ENCODE results near the gene PLCL1. TPM values are rescaled to one million over a fixed set of nuclear protein-coding genes. Genes with fewer than 3 reads are reported as not detected.

PLCL1 gene
- total and polyA plus RNA-seq, 7 donors = 4.3 to 25.4 (median 12.6) TPM

DNA sequence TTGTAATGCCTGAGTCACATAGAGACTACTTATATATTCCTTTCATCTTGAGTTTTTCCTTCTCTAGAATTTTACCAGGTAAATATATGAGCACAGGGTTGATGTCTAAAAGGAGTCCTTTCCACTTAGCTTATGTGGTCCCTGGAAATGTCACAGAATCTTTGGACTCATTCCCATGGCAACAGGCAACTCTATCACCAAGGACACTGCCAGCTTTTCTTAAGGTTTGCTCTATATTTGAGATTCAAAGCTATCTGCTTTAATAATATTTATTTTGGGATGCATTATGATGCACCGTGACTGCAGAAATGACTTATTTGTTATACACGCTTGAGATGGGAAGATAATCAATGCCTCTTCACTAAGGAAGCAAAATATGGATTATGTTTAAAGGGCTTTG lies 363.0 kb downstream of the PLCL1 start:
- TF ChIP-seq CTCF (IDR thresholded peaks at IDR 0.05) = no peak
- intact Hi-C loops (cut with DNase I) = no loop called here
- Histone ChIP-seq H3K27me3 (ENCODE audit: insufficient read depth in 3 of 3, low read length in 2 of 3) (peaks cover 0 to 2% (median 0%) of the 10 kb centered on the region in 3 donors), H3K4me3 (no peak overlapping the region), H3K36me3 (ENCODE audit: insufficient read depth in 1 of 2, low read depth in 1 of 2) (no peaks in the 10 kb centered on the region), H3K9me3 (no peaks in the 10 kb centered on the region), H3K27ac (no peak overlapping the region), H3K4me1 (no peaks in the 10 kb centered on the region)
- no peak for ATAC-seq
- 88 to 91% (median 91%) methylated on average over 2 of the region's 2 CpGs for WGBS, 3 donors
- no peak for DNase-seq

DNA sequence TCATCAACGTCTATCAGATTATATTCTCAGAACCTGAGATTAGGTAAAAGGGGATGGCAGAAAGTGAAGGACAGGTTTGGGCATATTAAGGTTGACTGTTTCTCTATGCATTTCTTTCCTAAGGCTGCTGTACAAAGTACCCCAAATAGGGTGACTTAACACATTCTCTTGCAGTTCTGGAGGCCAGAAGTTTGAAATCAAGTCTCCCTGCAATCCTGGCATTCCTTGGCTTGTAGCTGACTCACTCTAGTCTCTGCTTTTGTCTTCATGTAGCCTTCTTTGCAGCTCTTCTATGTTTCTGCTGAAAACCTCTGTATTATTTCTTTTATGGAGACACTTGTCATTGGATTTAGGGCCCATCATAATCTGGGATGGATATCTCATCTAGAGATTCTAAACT lies 364.3 kb downstream of the PLCL1 start:
- no peaks in the 10 kb centered on the region for H3K4me1 ChIP-seq
- no peak for TF ChIP-seq CTCF (IDR thresholded peaks at IDR 0.05)
- H3K36me3 ChIP-seq (ENCODE audit: insufficient read depth in 1 of 2, low read depth in 1 of 2) = no peaks in the 10 kb centered on the region
- DNase-seq = no peak
- H3K4me3 ChIP-seq = no peak overlapping the region
- intact Hi-C loops (cut with DNase I) = no loop called here
- 82 to 89% (median 87%) methylated on average over 1 of the region's 1 CpG for WGBS, 3 donors
- ATAC-seq = no peak
- peaks cover 0 to 2% (median 0%) of the 10 kb centered on the region in 3 donors for H3K27me3 ChIP-seq (ENCODE audit: insufficient read depth in 3 of 3, low read length in 2 of 3)
- H3K27ac ChIP-seq = no peak overlapping the region
- no peaks in the 10 kb centered on the region for H3K9me3 ChIP-seq

DNA sequence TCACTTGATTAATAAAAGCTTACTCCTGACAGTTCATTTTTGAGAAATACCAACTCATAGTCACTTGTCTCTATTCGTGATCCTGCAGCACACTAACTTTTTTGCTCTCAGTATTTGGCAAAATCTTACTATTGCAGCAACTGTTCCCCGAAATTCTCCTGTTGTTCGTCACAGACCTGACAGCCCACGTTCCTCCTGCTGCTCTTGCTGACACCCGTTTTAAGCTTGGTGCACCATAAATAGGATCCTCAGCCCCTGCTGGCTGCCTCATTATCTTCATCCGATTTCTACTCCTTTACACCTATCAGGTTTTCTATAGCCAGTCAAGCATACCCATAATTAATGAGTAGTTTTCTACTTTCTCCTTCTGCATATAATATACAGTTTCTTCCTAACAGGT lies 368.8 kb downstream of the PLCL1 start:
- intact Hi-C loops (cut with DNase I) = no loop called here
- no peak for ATAC-seq
- Histone ChIP-seq H3K4me3 (no peak overlapping the region), H3K9me3 (no peaks in the 10 kb centered on the region), H3K27ac (no peak overlapping the region), H3K36me3 (ENCODE audit: insufficient read depth in 1 of 2, low read depth in 1 of 2) (no peaks in the 10 kb centered on the region), H3K27me3 (ENCODE audit: insufficient read depth in 3 of 3, low read length in 2 of 3) (peaks cover 0 to 2% (median 0%) of the 10 kb centered on the region in 3 donors), H3K4me1 (no peaks in the 10 kb centered on the region)
- DNase-seq = no peak
- WGBS, 3 donors = 26 to 40% (median 36%) methylated on average over 6 of the region's 6 CpGs
- no peak for TF ChIP-seq CTCF (IDR thresholded peaks at IDR 0.05)

GRCh38 chr2:198173864-198174263 lies 369.5 kb downstream of the PLCL1 start:
- peaks cover 0 to 2% (median 0%) of the 10 kb centered on the region in 3 donors for H3K27me3 ChIP-seq (ENCODE audit: insufficient read depth in 3 of 3, low read length in 2 of 3)
- WGBS, 3 donors = 75 to 93% (median 84%) methylated on average over 2 of the region's 2 CpGs
- H3K36me3 ChIP-seq (ENCODE audit: insufficient read depth in 1 of 2, low read depth in 1 of 2) = no peaks in the 10 kb centered on the region
- H3K27ac ChIP-seq = no peak overlapping the region
- H3K4me1 ChIP-seq = no peaks in the 10 kb centered on the region
- no peak for ATAC-seq
- TF ChIP-seq CTCF (IDR thresholded peaks at IDR 0.05) = no peak
- no peak overlapping the region for H3K4me3 ChIP-seq
- no peak for DNase-seq
- intact Hi-C loops (cut with DNase I) = no loop called here
- no peaks in the 10 kb centered on the region for H3K9me3 ChIP-seq

DNA sequence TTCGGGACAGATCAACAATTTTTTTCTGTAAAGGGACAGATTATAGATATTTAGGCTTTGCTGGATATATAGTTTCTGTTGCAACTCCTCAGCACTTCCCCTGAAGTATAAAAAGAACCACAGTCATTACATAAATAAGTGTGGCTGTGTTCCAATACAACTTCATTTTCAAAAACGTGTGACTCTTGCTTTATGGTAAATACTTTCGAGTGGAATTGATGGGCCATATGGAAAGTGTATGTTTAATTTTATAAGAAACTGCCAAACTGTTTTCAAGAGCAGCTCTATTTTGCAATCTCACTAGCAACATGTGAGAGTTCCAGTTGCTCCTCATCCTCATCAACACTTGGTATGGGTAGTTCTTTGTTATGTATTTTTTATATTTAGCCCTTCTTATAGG lies 370.9 kb downstream of the PLCL1 start:
- Histone ChIP-seq H3K36me3 (ENCODE audit: insufficient read depth in 1 of 2, low read depth in 1 of 2) (no peaks in the 10 kb centered on the region), H3K27ac (no peak overlapping the region), H3K27me3 (ENCODE audit: insufficient read depth in 3 of 3, low read length in 2 of 3) (peaks cover 0 to 2% (median 0%) of the 10 kb centered on the region in 3 donors), H3K9me3 (no peaks in the 10 kb centered on the region), H3K4me1 (no peaks in the 10 kb centered on the region), H3K4me3 (no peak overlapping the region)
- no peak for TF ChIP-seq CTCF (IDR thresholded peaks at IDR 0.05)
- DNase-seq (no peak), ATAC-seq (no peak)
- WGBS, 3 donors = 65 to 69% (median 68%) methylated on average over 3 of the region's 3 CpGs
- intact Hi-C loops (cut with DNase I) = no loop called here
